HEK293T (cell line): Measurements from ENCODE around the gene LIX1.

Experiments used
- ARNT ChIP-seq: fragments of 450-650 bp; IDR thresholded peaks from 2 replicates; pipeline ENCODE4 v1.6.1; 2017; ENCODE audit warnings: mild to moderate bottlenecking
- ELF4 ChIP-seq: fragments of 450-650 bp; IDR thresholded peaks from 2 replicates; pipeline ENCODE4 v1.6.1; 2017; ENCODE audit warnings: antibody characterized with exemption
- SP1 ChIP-seq: fragments of 450-650 bp; IDR thresholded peaks from 2 replicates; pipeline ENCODE4 v1.6.1; 2017

- TF ChIP-seq ARNT (no peak), ELF4 (no peak), SP1 (no peak)
Observed at GRCh38 chr5:97118261-97119006, 24.0 kb downstream of the LIX1 start.
